IMR-90 (cell line): Measurements from ENCODE around the gene DTX3.

Experiments
- CTCF ChIP-seq: conservative IDR thresholded peaks from 2 replicates; pipeline ENCODE4 v1.5.1; 2012; ENCODE audit warnings: mild to moderate bottlenecking, low read depth, low read length, improper control_type of control experiment
- POLR2A ChIP-seq: IDR thresholded peaks from 2 replicates; pipeline ENCODE4 v1.6.1; 2012; ENCODE audit warnings: mild to moderate bottlenecking, low read depth, low read length

DNA sequence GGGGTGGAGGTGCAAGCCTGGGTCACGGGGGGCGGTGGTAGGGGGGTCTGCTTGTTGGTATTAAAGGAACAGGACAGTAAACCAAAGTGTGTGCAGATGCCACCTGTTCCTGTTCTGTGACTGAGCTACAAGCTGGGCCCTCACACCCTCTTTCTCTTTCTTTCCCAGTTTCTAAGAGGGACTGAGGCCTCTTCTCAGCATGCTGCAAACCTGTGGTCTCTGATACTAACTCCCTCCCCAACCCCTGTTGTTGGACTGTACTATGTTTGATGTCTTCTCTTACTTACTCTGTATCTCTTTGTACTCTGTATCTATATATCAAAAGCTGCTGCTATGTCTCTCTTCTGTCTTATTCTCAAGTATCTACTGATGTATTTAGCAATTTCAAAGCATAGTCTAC lies 20.6 kb upstream of the DTX3 start:
- TF ChIP-seq CTCF (no peak), POLR2A (no peak)
